Retinal pigment epithelial cell (primary cell): Measurements from ENCODE around the gene TPM2.

Experiments used
- DNase-seq: peaks from one replicate; pipeline ENCODE4 v3.0.0-alpha.2; 2010; ENCODE audit warnings: low read depth
- H3K4me3 ChIP-seq: 2 replicates; pipeline ENCODE4 v1.5.1; 2011; ENCODE audit warnings: mild to moderate bottlenecking, low read length, control low read depth, moderate library complexity
- CTCF ChIP-seq: conservative IDR thresholded peaks from 2 replicates; pipeline ENCODE4 v1.5.1; 2011; ENCODE audit warnings: low read depth, low read length, control low read depth, inconsistent platforms

TPM2 gene

GRCh38 chr9:35727676-35728040 is 37.9 kb upstream of the TPM2 start:
- no peak for DNase-seq
- H3K4me3 ChIP-seq, result peak overlapping the region; percentile 33
- TF ChIP-seq CTCF, result no peak

GRCh38 chr9:35726931-35727330 is 37.2 kb upstream of the TPM2 start:
- peak; percentile 53 for TF ChIP-seq CTCF
- no peak overlapping the region for H3K4me3 ChIP-seq
- DNase-seq, result peak; percentile 37

GRCh38 chr9:35725362-35725761 is 35.6 kb upstream of the TPM2 start:
- no peak for DNase-seq
- TF ChIP-seq CTCF, result no peak
- H3K4me3 ChIP-seq, result no peak overlapping the region

GRCh38 chr9:35723908-35724307 is 34.2 kb upstream of the TPM2 start:
- TF ChIP-seq CTCF, result no peak
- DNase-seq, result no peak
- no peak overlapping the region for H3K4me3 ChIP-seq

- no peak for TF ChIP-seq CTCF
- no peak for DNase-seq
- H3K4me3 ChIP-seq, result no peak overlapping the region
Observed at GRCh38 chr9:35723426-35723825, 33.7 kb upstream of the TPM2 start.

- no peak for DNase-seq
- H3K4me3 ChIP-seq, result no peak overlapping the region
- no peak for TF ChIP-seq CTCF
Observed at GRCh38 chr9:35719546-35719945, 29.8 kb upstream of the TPM2 start.

- no peak for DNase-seq
- no peak for TF ChIP-seq CTCF
- no peak overlapping the region for H3K4me3 ChIP-seq
Observed at GRCh38 chr9:35718721-35719511, 29.2 kb upstream of the TPM2 start.
